Measurements from ENCODE around the gene VWA3A. TPM values are rescaled to one million over a fixed set of nuclear protein-coding genes. Genes with fewer than 3 reads are reported as not detected.
A peak's percentile ranks its signal among the peaks of the same experiment; 100 is the strongest.
"Not testable (repeated sequence)": the region's sequence is repeated elsewhere in the genome, so short reads cannot be mapped to it uniquely, and the experiment has no call there.

VWA3A gene
- not detected for total RNA-seq

GRCh38 chr16:22092143-22092933, at the start of gene VWA3A:
VWA3A (plus strand) TSS chr16:22092541; CDS start chr16:22092638, 97 bp downstream.
- DNase-seq (ENCODE audit: low read depth in 2 of 3, low spot score in 2 of 3), result no peak

DNA sequence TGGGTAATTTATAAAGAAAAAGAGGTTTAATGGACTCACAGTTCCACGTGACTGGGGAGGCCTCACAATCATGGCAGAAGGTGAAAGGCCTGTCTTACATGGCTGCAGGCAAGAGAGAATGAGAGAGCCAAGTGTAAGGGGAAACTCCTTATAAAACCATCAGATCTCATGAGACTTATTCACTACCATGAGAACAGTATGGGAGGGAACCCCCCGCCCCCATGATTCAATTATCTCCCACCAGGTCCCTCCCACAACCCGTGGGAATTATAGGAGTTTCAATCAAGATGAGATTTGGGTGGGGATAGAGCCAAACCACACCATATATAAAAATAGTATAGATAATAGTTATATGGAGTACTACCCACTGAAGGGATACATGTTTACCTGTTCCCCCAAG, 48.5 kb upstream of the VWA3A start:
- not testable (repeated sequence) for DNase-seq (ENCODE audit: low read depth in 2 of 3, low spot score in 2 of 3)

GRCh38 chr16:22045888-22046287, 46.5 kb upstream of the VWA3A start:
- DNase-seq (ENCODE audit: low read depth in 2 of 3, low spot score in 2 of 3), result not testable (repeated sequence)

- DNase-seq (ENCODE audit: low read depth in 2 of 3, low spot score in 2 of 3), result no peak
Observed at GRCh38 chr16:22050963-22051362, 41.4 kb upstream of the VWA3A start.

DNA sequence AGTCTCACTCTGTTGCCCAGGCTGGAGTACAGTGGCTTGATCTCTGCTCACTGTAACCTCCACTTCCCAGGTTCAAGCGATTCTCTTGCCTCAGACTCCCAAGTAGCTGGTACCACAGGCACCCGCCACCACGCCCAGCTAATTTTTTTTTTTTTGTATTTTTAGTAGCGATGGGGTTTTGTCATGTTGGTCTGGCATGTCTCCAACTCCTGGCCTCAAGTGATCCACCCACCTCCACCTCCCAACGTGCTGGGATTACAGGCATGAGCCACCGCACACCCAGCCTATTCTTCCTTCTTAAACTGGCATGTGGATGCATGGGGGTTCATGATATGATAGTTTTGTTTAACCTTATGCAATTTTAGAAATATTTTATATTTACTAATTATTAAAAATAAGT, 39.4 kb upstream of the VWA3A start:
- peak in 1 of 3 donors; percentile 46 for DNase-seq (ENCODE audit: low read depth in 2 of 3, low spot score in 2 of 3)

- DNase-seq (ENCODE audit: low read depth in 2 of 3, low spot score in 2 of 3), result peak in 2 of 3 donors; percentile 60 to 79
Observed at GRCh38 chr16:22053921-22054341, 38.4 kb upstream of the VWA3A start.

GRCh38 chr16:22054847-22055590, 37.3 kb upstream of the VWA3A start:
- DNase-seq (ENCODE audit: low read depth in 2 of 3, low spot score in 2 of 3), result peak in 1 of 3 donors; percentile 37

- DNase-seq (ENCODE audit: low read depth in 2 of 3, low spot score in 2 of 3), result no peak
Observed at GRCh38 chr16:22055881-22056280, 36.5 kb upstream of the VWA3A start.

DNA sequence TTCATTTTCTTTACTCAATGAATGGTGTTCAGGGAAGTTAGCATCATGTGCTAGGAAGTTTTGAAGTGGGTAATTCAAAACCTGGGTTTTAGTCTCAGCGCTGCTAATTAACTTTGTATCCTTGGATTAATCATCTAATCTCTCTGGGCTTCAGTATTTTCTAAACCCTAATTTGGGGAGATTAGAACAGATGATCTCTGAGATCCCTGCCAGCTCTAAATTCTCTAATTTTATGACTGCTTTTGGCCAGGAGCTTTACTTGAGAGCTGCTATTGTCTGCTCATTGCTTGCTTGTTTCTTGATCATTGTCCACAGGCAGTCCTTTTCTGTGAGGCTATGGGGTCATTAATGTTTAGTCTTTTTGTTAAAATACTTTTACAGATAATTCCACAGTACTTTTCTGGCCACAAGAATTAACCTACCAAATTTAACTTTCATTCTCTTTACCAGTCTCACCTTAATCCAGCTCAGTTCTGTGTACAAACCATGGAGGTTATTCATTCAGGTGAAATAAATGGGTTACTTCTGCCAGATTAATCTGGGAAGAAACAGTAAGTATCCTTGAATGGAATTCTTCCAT, 28.4 kb upstream of the VWA3A start:
- no peak for DNase-seq (ENCODE audit: low read depth in 2 of 3, low spot score in 2 of 3)

- no peak for DNase-seq (ENCODE audit: low read depth in 2 of 3, low spot score in 2 of 3)
Observed at GRCh38 chr16:22065252-22065651, 27.1 kb upstream of the VWA3A start.

DNA sequence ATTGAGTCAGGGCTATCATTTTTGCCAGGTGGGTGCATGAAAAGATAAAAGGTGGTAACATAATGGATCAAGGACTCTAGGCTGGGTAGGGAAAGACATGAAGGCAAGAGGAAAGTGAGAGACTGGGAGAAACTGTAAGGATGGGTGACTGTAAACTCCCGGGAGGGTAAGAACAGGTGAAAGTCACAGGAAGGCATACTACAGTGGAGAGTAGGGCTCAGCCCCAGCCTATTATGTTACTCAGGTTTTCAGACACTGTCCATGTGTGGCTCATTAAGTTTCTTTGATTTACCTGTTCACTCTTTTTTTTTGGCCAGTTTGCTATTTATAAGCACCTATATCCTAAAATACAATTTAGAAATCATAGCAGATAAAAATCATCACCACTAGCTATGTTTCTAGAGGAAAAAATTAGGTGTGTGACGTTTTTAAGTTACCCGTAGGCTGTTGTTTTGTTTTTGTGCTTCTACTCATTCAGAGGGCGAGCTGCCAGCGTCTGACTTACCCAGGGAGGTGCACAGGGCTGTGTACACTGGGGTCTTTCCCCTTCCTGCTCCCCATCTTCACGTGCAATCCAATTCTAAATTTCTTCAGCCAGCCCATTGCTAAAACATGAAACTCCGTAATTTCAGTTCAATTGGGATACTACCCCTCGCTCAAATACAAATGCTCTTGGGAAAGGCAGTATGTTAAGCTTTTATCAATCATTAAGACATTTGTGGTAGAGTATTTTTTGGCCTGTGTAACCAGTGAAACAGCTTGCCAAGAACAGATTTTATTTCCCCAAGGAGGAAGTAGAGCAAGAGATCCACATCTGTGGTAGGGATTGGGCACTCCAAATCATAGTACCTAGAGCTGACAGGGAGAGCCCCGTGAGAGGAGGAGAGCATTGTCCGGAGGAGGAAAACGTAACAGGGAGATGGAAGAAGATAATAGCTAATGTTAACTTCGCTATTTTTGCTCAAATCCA, 21.7 kb upstream of the VWA3A start:
- DNase-seq (ENCODE audit: low read depth in 2 of 3, low spot score in 2 of 3), result no peak

GRCh38 chr16:22071331-22071910, 20.9 kb upstream of the VWA3A start:
- no peak for DNase-seq (ENCODE audit: low read depth in 2 of 3, low spot score in 2 of 3)

- DNase-seq (ENCODE audit: low read depth in 2 of 3, low spot score in 2 of 3), result no peak
Observed at GRCh38 chr16:22073350-22073749, 19.0 kb upstream of the VWA3A start.

DNA sequence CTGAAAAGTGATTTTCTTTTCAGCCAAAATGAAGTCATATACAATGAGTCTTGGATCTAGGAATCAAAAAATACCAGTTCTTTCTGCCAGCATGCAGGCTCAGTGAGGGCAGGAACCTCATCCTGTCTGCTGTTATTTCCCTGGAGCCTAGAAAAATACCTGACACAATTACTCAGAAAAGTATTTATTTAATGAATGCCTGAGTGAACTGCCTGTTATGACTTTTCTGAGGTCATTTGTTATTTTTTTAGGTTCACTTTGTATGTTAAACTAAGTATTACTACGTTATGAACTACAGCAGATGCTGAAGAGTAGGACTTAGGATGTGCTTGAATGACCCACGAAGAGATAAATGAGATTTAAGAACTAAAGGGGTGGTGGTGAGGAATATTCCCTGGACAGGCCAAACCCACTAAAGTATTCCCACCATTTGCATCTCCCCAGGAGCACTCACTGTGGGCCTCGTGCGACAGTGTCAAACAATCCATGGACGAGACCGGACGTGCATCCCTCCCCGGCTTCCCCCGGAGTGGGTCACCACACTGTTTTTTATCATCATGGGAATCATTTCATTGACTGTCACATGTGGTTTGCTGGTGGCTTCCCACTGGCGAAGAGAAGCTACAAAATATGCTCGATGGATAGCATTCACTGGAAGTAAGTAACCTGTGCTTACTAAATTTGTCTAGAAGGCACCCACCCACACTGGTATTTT, 17.1 kb upstream of the VWA3A start:
- no peak for DNase-seq (ENCODE audit: low read depth in 2 of 3, low spot score in 2 of 3)

GRCh38 chr16:22075776-22076175, 16.6 kb upstream of the VWA3A start:
- no peak for DNase-seq (ENCODE audit: low read depth in 2 of 3, low spot score in 2 of 3)

DNA sequence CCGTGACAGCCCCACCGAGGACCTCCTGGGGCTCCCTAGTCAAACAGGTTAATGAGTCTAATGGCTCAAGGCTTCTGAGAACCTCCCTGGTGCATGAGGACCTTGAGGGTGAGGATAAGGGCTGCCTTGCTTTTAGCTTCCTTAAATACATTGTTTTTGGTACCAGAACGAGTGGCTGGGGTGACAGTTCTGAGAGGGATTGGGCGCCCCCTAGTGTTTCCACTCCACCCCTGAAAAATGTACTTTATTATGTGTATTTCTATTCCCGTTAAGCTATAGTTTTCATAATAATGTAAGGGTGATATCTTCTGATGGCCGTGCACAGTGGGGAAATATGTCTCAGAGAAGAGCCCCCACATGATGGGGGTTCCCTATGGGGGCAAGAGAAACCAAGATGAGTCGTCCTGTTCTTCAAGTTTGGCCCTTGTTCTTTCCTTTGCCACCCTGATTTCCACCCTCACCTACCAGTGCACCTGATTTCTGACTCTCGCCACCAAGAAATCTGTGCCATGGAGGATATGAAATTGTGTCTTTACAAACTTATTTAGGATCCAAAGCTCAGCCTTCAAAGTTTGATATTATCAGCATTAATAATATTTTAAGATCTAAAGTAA, 14.5 kb upstream of the VWA3A start:
- peak; percentile 50 to 87 (median 69) for DNase-seq (ENCODE audit: low read depth in 2 of 3, low spot score in 2 of 3)

GRCh38 chr16:22078656-22079055, 13.7 kb upstream of the VWA3A start:
- DNase-seq (ENCODE audit: low read depth in 2 of 3, low spot score in 2 of 3), result no peak

DNA sequence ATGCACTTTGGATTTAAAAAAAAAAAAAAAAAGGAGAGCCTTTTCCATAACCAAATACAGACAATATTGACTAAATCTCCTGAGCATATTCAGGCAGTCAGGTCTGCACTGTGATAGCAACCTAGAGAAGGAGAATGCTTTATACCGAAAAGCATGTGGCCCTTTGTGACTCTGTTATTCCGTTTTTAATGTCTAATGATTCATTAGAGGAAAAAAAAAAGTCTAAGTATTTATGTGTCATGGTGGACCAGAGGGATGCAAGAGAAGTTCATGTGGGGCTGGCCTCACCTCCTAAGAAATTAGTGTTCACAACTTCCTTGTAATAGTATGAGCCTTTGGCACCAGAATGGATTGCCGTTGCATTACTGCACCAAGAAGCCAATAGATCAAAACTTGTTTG, 11.3 kb upstream of the VWA3A start:
- no peak for DNase-seq (ENCODE audit: low read depth in 2 of 3, low spot score in 2 of 3)

DNA sequence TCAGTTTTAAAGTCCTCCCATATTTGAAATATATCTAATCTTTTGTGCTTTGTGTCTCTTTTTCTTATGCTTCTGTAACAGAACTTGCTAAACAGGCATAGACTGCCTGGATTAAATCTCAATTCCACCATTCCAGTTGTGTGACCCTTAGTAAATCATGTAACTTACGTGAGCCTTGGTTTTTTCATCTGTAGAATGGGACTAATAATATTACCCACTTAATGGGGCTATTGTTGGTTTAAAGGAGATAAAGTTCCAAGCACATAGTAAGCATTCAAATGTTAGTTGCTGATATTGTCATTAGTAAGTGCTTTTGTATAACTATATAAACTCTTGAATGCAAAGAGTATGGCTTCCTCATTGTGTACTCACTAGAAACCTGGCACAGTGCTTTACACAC, 5.9 kb upstream of the VWA3A start:
- DNase-seq (ENCODE audit: low read depth in 2 of 3, low spot score in 2 of 3), result no peak
